HPDE6-E6E7 (cell line): ENCODE results near the gene MBNL1.
"Not testable (repeated sequence)": the region's sequence is repeated elsewhere in the genome, so short reads cannot be mapped to it uniquely, and the experiment has no call there.

Experiments used
- DNase-seq: peaks from one replicate; pipeline ENCODE4 v3.0.0; 2011; ENCODE audit warnings: missing footprints; ENCODE audit errors: extremely low spot score

Gene MBNL1

GRCh38 chr3:152349392-152349791 is 80.7 kb downstream of the MBNL1 start:
- DNase-seq: no peak

- no peak for DNase-seq
Measured at GRCh38 chr3:152350139-152350538, 81.4 kb downstream of the MBNL1 start.

- no peak for DNase-seq
Measured at GRCh38 chr3:152350776-152351175, 82.0 kb downstream of the MBNL1 start.

- DNase-seq: no peak
Measured at GRCh38 chr3:152352554-152352953, 83.8 kb downstream of the MBNL1 start.

GRCh38 chr3:152353578-152353977 is 84.8 kb downstream of the MBNL1 start:
- DNase-seq: no peak

- DNase-seq: no peak
Measured at GRCh38 chr3:152355744-152356665, 87.3 kb downstream of the MBNL1 start.

- DNase-seq: no peak
Measured at GRCh38 chr3:152356870-152357276, 88.1 kb downstream of the MBNL1 start.

GRCh38 chr3:152357587-152357986 is 88.9 kb downstream of the MBNL1 start:
- DNase-seq: no peak

- no peak for DNase-seq
Measured at GRCh38 chr3:152359385-152360248, 90.9 kb downstream of the MBNL1 start.

- DNase-seq: no peak
Measured at GRCh38 chr3:152360302-152360701, 91.6 kb downstream of the MBNL1 start.

- DNase-seq: no peak
Measured at GRCh38 chr3:152360966-152361365, 92.2 kb downstream of the MBNL1 start.

- no peak for DNase-seq
Measured at GRCh38 chr3:152362086-152362485, 93.4 kb downstream of the MBNL1 start.

GRCh38 chr3:152364237-152364636 is 95.5 kb downstream of the MBNL1 start:
- no peak for DNase-seq

GRCh38 chr3:152365126-152365525 is 96.4 kb downstream of the MBNL1 start:
- no peak for DNase-seq

GRCh38 chr3:152365766-152366593 is 97.3 kb downstream of the MBNL1 start:
- DNase-seq: no peak

GRCh38 chr3:152367192-152367591 is 98.5 kb downstream of the MBNL1 start:
- DNase-seq: not testable (repeated sequence)

GRCh38 chr3:152372633-152373032 is 103.9 kb downstream of the MBNL1 start:
- not testable (repeated sequence) for DNase-seq

- no peak for DNase-seq
Measured at GRCh38 chr3:152373379-152373778, 104.7 kb downstream of the MBNL1 start.

- DNase-seq: no peak
Measured at GRCh38 chr3:152374262-152374990, 105.7 kb downstream of the MBNL1 start.

GRCh38 chr3:152375546-152375945 is 106.8 kb downstream of the MBNL1 start:
- DNase-seq: no peak
